ENCODE data around the gene MINK1.
"Not testable (repeated sequence)": the region's sequence is repeated elsewhere in the genome, so short reads cannot be mapped to it uniquely, and the experiment has no call there.

The MINK1 gene

DNA sequence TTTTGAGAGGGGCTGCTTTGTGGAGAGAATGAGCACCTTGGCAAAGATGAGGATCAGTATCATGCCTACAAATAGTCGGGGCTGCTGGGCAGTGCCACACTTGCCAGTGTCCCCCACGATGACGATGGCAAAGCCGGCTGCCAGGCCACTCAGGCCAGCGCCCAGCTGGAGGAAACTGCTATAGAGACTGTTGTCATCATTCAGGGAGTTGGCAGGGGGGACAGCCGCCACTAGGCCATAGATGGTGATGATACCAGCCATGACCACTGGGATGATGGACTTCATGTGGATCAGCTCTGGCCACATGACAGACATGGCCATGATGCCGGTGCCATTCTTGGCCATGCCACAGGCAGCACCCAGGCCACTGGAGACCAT is 23.8 kb downstream of the MINK1 start:
- H3K27me3 ChIP-seq (replicated peaks; ENCODE audit: control insufficient read depth, insufficient read depth, low read length, poor library complexity, severe bottlenecking) = no peaks in the 10 kb centered on the region
- no peak for DNase-seq

DNA sequence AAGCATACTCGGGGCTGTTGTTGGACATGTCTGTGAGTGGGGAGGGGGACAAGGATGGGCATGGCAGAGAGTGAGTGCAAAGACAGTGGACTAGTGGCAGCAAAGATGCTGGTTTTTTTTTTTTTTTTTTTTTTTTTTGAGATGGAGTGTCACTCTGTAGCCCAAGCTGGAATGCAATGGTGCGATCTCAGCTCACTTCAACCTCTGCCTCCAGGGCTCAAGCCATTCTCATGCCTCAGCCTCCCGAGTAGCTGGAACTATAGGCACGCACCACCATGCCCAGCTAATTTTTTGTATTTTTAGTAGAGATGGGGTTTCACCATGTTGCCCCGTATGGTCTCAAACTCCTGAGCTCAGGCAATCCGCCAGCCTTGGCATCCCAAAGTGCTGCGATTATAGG is 24.2 kb downstream of the MINK1 start:
- H3K9me3 ChIP-seq (ENCODE audit: control insufficient read depth, low read length); DNase-seq; H3K4me1 ChIP-seq (ENCODE audit: control insufficient read depth, insufficient read depth, low read length, poor library complexity, severe bottlenecking); H3K27me3 ChIP-seq (replicated peaks; ENCODE audit: control insufficient read depth, insufficient read depth, low read length, poor library complexity, severe bottlenecking); H3K27ac ChIP-seq (ENCODE audit: insufficient read depth, low read length, poor library complexity, severe bottlenecking); H3K4me3 ChIP-seq (ENCODE audit: insufficient read depth, low read depth, low read length, poor library complexity, severe bottlenecking): not testable (repeated sequence)
- peaks cover 18% of the 10 kb centered on the region for H3K36me3 ChIP-seq (ENCODE audit: control insufficient read depth, insufficient read depth, low read length)

More for the DNA sequence above, 23.8 kb downstream of the MINK1 start:
- H3K27ac ChIP-seq (ENCODE audit: insufficient read depth, low read length, poor library complexity, severe bottlenecking) = no peak overlapping the region
- H3K4me1 ChIP-seq (ENCODE audit: control insufficient read depth, insufficient read depth, low read length, poor library complexity, severe bottlenecking) = no peaks in the 10 kb centered on the region
- H3K9me3 ChIP-seq (ENCODE audit: control insufficient read depth, low read length) = no peaks in the 10 kb centered on the region
- no peak overlapping the region for H3K4me3 ChIP-seq (ENCODE audit: insufficient read depth, low read depth, low read length, poor library complexity, severe bottlenecking)
- peaks cover 18% of the 10 kb centered on the region for H3K36me3 ChIP-seq (ENCODE audit: control insufficient read depth, insufficient read depth, low read length)

DNA sequence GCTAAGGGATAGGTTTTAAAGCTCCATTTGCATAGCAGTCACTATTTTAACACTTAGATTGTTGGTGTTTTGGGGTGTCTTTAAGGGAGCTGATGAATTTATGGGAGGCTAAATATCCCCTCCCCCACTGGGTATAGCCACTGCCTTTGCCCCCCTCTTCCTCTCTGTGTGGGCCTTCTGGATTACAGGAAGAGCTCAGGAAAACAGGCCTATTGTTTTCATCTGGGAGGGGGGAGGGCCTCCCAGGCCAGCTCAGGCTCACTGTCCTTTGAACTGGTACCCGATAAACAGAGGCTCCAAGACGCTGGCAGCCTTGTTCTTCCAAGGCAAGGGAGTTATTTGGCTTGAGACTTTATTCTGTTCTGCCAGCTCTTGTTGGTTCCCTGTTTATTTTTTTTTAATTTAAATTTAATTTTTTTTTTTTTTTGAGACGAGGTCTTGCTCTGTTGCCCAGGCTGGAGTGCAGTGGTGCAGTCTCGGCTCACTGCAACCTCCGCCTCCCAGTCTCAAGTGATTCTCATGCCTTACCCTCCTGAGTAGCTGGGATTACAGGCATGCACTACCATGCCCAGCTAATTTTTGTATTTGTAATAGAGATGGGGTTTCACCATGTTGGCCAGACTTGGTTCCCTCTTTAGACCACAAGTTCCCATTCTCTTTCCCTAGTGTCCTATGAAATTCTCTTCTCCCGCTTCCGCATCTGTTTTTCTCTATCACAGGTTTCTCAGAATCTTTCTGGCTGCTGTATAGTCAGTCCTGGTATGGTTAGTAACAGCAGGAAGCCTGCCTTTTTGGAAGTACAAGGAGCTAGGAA is 25.1 kb downstream of the MINK1 start:
- Histone ChIP-seq H3K4me3 (ENCODE audit: insufficient read depth, low read depth, low read length, poor library complexity, severe bottlenecking) (no peak overlapping the region), H3K4me1 (ENCODE audit: control insufficient read depth, insufficient read depth, low read length, poor library complexity, severe bottlenecking) (no peaks in the 10 kb centered on the region), H3K27ac (ENCODE audit: insufficient read depth, low read length, poor library complexity, severe bottlenecking) (no peak overlapping the region), H3K9me3 (ENCODE audit: control insufficient read depth, low read length) (no peaks in the 10 kb centered on the region), H3K36me3 (ENCODE audit: control insufficient read depth, insufficient read depth, low read length) (peaks cover 18% of the 10 kb centered on the region), H3K27me3 (replicated peaks; ENCODE audit: control insufficient read depth, insufficient read depth, low read length, poor library complexity, severe bottlenecking) (no peaks in the 10 kb centered on the region)
- DNase-seq = no peak

- Histone ChIP-seq H3K4me1 (ENCODE audit: control insufficient read depth, insufficient read depth, low read length, poor library complexity, severe bottlenecking) (no peaks in the 10 kb centered on the region), H3K4me3 (ENCODE audit: insufficient read depth, low read depth, low read length, poor library complexity, severe bottlenecking) (no peak overlapping the region), H3K9me3 (ENCODE audit: control insufficient read depth, low read length) (no peaks in the 10 kb centered on the region), H3K27me3 (replicated peaks; ENCODE audit: control insufficient read depth, insufficient read depth, low read length, poor library complexity, severe bottlenecking) (no peaks in the 10 kb centered on the region), H3K27ac (ENCODE audit: insufficient read depth, low read length, poor library complexity, severe bottlenecking) (no peak overlapping the region), H3K36me3 (ENCODE audit: control insufficient read depth, insufficient read depth, low read length) (peaks cover 18% of the 10 kb centered on the region)
- no peak for DNase-seq
Observed at GRCh38 chr17:4858882-4859260, 25.7 kb downstream of the MINK1 start.

GRCh38 chr17:4859816-4860625 is 26.9 kb downstream of the MINK1 start:
- H3K4me1 ChIP-seq (ENCODE audit: control insufficient read depth, insufficient read depth, low read length, poor library complexity, severe bottlenecking) = no peaks in the 10 kb centered on the region
- peaks cover 12% of the 10 kb centered on the region for H3K36me3 ChIP-seq (ENCODE audit: control insufficient read depth, insufficient read depth, low read length)
- H3K27ac ChIP-seq (ENCODE audit: insufficient read depth, low read length, poor library complexity, severe bottlenecking) = no peak overlapping the region

DNA sequence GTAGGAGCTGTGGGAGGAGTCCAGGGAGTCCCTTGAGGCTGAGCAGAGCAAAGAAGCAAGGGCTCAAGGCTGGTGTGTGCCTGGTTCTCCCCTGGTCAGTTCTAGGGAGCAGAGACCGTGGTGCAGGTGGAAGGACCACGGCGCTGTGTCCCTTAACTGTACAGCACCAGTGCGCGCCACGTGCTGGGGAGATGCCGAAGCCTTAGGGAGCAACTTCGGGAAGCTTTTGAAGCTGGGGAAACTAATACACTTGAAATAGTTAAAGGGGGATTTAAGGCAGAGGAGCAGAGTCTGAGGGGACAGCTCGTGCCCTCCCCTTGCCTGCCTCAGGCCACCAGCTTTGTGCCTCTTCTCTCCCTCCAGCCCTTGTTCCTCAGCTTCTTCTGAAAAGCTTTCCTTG is 27.5 kb downstream of the MINK1 start:
- Histone ChIP-seq H3K27me3 (replicated peaks; ENCODE audit: control insufficient read depth, insufficient read depth, low read length, poor library complexity, severe bottlenecking) (no peaks in the 10 kb centered on the region), H3K4me1 (ENCODE audit: control insufficient read depth, insufficient read depth, low read length, poor library complexity, severe bottlenecking) (no peaks in the 10 kb centered on the region), H3K9me3 (ENCODE audit: control insufficient read depth, low read length) (no peaks in the 10 kb centered on the region), H3K36me3 (ENCODE audit: control insufficient read depth, insufficient read depth, low read length) (peaks cover 12% of the 10 kb centered on the region), H3K27ac (ENCODE audit: insufficient read depth, low read length, poor library complexity, severe bottlenecking) (no peak overlapping the region), H3K4me3 (ENCODE audit: insufficient read depth, low read depth, low read length, poor library complexity, severe bottlenecking) (no peak overlapping the region)
- no peak for DNase-seq

More at GRCh38 chr17:4859816-4860625, 26.9 kb downstream of the MINK1 start:
- Histone ChIP-seq H3K27me3 (replicated peaks; ENCODE audit: control insufficient read depth, insufficient read depth, low read length, poor library complexity, severe bottlenecking) (no peaks in the 10 kb centered on the region), H3K9me3 (ENCODE audit: control insufficient read depth, low read length) (no peaks in the 10 kb centered on the region), H3K4me3 (ENCODE audit: insufficient read depth, low read depth, low read length, poor library complexity, severe bottlenecking) (no peak overlapping the region)
- DNase-seq = no peak

DNA sequence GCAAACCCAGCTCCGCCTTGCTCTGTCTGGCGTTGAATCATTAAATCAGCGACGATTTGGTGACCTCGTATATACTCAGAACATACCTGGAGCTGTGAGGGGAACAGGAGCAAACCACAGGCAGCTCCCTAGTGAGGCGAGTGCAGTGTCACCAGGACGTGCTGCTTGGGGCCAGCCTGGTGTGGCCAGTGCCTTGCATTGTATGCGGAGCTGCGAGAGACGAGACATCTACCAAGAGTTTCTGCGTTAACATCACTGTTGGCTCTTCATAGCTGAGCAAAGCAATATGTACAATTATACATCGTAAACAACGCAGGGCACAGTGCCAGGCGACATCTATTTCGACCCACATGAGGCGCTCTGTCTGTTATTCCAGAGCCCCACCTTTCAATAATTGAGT is 27.9 kb downstream of the MINK1 start:
- no peaks in the 10 kb centered on the region for H3K9me3 ChIP-seq (ENCODE audit: control insufficient read depth, low read length)
- no peak overlapping the region for H3K27ac ChIP-seq (ENCODE audit: insufficient read depth, low read length, poor library complexity, severe bottlenecking)
- peaks cover 12% of the 10 kb centered on the region for H3K36me3 ChIP-seq (ENCODE audit: control insufficient read depth, insufficient read depth, low read length)
- H3K4me3 ChIP-seq (ENCODE audit: insufficient read depth, low read depth, low read length, poor library complexity, severe bottlenecking) = no peak overlapping the region
- no peaks in the 10 kb centered on the region for H3K27me3 ChIP-seq (replicated peaks; ENCODE audit: control insufficient read depth, insufficient read depth, low read length, poor library complexity, severe bottlenecking)
- DNase-seq = no peak
- no peaks in the 10 kb centered on the region for H3K4me1 ChIP-seq (ENCODE audit: control insufficient read depth, insufficient read depth, low read length, poor library complexity, severe bottlenecking)

DNA sequence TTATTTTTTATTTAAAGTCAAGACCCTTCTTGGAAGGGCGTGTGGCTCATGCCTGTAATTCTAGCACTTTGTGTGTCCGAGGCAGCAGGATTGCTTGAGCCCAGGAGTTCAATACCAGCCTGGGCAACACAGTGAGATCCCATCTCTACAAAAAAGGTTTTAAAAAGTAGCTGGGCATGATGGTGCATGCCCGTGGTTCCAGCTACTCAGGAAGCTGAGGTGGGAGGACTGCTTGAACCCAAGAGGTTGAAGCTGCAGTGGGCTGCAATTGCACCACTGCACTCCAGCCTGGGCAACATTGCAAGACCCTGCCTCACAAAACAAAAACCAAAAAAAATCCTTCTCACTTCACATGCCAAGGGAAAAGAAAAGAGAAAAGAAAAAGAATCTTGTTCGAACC is 29.6 kb downstream of the MINK1 start:
- H3K4me3 ChIP-seq (ENCODE audit: insufficient read depth, low read depth, low read length, poor library complexity, severe bottlenecking) = no peak overlapping the region
- no peak overlapping the region for H3K27ac ChIP-seq (ENCODE audit: insufficient read depth, low read length, poor library complexity, severe bottlenecking)
- peaks cover 8% of the 10 kb centered on the region for H3K36me3 ChIP-seq (ENCODE audit: control insufficient read depth, insufficient read depth, low read length)
- H3K9me3 ChIP-seq (ENCODE audit: control insufficient read depth, low read length) = no peaks in the 10 kb centered on the region
- H3K27me3 ChIP-seq (replicated peaks; ENCODE audit: control insufficient read depth, insufficient read depth, low read length, poor library complexity, severe bottlenecking) = no peaks in the 10 kb centered on the region
- no peaks in the 10 kb centered on the region for H3K4me1 ChIP-seq (ENCODE audit: control insufficient read depth, insufficient read depth, low read length, poor library complexity, severe bottlenecking)
- DNase-seq = no peak

- H3K27ac ChIP-seq (ENCODE audit: insufficient read depth, low read length, poor library complexity, severe bottlenecking) = no peak overlapping the region
- H3K4me3 ChIP-seq (ENCODE audit: insufficient read depth, low read depth, low read length, poor library complexity, severe bottlenecking) = no peak overlapping the region
- no peak for DNase-seq
- H3K4me1 ChIP-seq (ENCODE audit: control insufficient read depth, insufficient read depth, low read length, poor library complexity, severe bottlenecking) = no peaks in the 10 kb centered on the region
- no peaks in the 10 kb centered on the region for H3K27me3 ChIP-seq (replicated peaks; ENCODE audit: control insufficient read depth, insufficient read depth, low read length, poor library complexity, severe bottlenecking)
- peaks cover 8% of the 10 kb centered on the region for H3K36me3 ChIP-seq (ENCODE audit: control insufficient read depth, insufficient read depth, low read length)
- H3K9me3 ChIP-seq (ENCODE audit: control insufficient read depth, low read length) = no peaks in the 10 kb centered on the region
Observed at GRCh38 chr17:4863321-4863720, 30.2 kb downstream of the MINK1 start.

GRCh38 chr17:4867535-4867934 is 34.4 kb downstream of the MINK1 start:
- not testable (repeated sequence) for DNase-seq; H3K9me3 ChIP-seq (ENCODE audit: control insufficient read depth, low read length); H3K27me3 ChIP-seq (replicated peaks; ENCODE audit: control insufficient read depth, insufficient read depth, low read length, poor library complexity, severe bottlenecking); H3K27ac ChIP-seq (ENCODE audit: insufficient read depth, low read length, poor library complexity, severe bottlenecking); H3K36me3 ChIP-seq (ENCODE audit: control insufficient read depth, insufficient read depth, low read length); H3K4me3 ChIP-seq (ENCODE audit: insufficient read depth, low read depth, low read length, poor library complexity, severe bottlenecking); H3K4me1 ChIP-seq (ENCODE audit: control insufficient read depth, insufficient read depth, low read length, poor library complexity, severe bottlenecking)

Data from effector memory CD4-positive, alpha-beta T cell (primary cell).